Uterus (tissue), 2 donors: Measurements from ENCODE around the gene ZNF224.

Experiments used
- CTCF ChIP-seq, 4 experiments: fragments of 200-600 bp in 2 of 4; fragments of 450-650 bp in 2 of 4; sonication (generic) in 2 of 4; IDR thresholded peaks; one replicate each; pipeline ENCODE4 v1.5.1; 2016 to 2019; ENCODE audit warnings: antibody characterized with exemption in 4 of 4, mild to moderate bottlenecking in 2 of 4, moderate library complexity in 1 of 4
- POLR2A ChIP-seq, 2 donors: fragments of 450-650 bp; IDR thresholded peaks; one replicate each; pipeline ENCODE4 v1.6.1; 2016; ENCODE audit warnings: antibody characterized with exemption in 2 of 2, mild to moderate bottlenecking in 1 of 2, moderate library complexity in 1 of 2

DNA sequence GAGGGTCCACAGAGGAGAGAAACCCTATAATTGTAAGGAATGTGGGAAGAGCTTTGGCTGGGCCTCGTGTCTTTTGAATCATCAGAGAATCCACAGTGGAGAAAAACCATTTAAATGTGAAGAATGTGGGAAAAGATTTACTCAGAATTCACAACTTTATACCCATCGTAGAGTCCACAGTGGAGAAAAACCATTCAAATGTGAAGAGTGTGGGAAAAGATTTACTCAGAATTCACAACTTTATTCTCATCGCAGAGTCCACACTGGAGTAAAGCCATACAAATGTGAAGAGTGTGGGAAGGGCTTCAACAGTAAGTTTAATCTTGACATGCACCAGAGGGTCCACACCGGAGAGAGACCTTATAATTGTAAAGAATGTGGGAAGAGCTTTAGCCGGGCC lies 37.8 kb downstream of the ZNF224 start:
- TF ChIP-seq CTCF (IDR thresholded peaks at IDR 0.05) (no peak), POLR2A (IDR thresholded peaks at IDR 0.05) (no peak)
